ENCODE data around the gene CDK8.
"Not testable (repeated sequence)": the region's sequence is repeated elsewhere in the genome, so short reads cannot be mapped to it uniquely, and the experiment has no call there.

Gene CDK8

DNA sequence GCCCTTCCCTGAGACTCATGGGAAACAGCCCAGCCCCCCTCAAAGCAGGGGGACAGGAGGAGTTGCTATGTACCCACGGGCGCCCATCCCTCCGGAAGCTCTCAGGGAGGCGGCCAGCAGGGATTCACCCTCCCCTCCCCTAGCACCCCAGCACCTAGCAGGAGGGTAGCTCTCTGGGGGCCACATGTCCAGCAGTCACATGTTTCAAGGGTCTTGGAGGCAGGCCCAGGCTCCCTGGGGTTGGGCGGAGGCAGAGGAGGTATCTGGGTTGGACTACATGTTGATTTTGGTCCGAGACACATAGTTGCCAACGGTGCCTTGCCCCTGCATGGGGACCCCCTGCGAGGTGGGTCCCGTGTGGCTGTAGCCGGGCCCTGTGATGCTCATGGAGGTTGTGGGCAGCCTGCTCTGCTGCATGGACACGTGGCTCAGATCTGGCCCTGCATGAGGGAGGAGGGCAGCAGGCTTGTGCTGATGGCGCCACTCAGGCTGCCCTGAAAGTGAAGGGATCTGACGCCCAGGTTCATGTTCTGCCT, 24.8 kb upstream of the CDK8 start:
- no peak overlapping the region for H3K27ac ChIP-seq
- TF ChIP-seq, protein P1, sequence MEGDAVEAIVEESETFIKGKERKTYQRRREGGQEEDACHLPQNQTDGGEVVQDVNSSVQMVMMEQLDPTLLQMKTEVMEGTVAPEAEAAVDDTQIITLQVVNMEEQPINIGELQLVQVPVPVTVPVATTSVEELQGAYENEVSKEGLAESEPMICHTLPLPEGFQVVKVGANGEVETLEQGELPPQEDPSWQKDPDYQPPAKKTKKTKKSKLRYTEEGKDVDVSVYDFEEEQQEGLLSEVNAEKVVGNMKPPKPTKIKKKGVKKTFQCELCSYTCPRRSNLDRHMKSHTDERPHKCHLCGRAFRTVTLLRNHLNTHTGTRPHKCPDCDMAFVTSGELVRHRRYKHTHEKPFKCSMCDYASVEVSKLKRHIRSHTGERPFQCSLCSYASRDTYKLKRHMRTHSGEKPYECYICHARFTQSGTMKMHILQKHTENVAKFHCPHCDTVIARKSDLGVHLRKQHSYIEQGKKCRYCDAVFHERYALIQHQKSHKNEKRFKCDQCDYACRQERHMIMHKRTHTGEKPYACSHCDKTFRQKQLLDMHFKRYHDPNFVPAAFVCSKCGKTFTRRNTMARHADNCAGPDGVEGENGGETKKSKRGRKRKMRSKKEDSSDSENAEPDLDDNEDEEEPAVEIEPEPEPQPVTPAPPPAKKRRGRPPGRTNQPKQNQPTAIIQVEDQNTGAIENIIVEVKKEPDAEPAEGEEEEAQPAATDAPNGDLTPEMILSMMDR (IDR thresholded peaks at IDR 0.05) = no peak
- TF ChIP-seq ZFX (IDR thresholded peaks at IDR 0.05; ENCODE audit: borderline replicate concordance) = no peak

DNA sequence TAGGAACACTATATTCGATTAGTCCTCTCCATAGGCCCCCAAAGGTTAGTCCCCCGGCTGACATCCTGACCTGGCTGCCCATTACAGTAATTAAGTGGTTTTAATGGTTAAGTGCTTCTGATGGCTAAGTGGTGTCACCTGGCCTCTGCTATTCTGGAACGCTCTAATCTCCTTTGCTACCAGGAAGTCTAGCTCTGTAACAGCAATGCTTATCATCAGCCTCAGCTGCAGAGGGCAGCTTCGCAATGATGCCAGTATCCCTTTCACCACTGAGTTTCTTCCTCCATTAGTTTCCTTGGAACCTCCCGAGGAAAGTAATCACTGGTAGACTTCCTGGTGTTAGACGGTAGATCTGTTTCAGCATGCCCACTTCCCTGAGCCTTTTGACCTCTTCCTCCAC, 23.2 kb upstream of the CDK8 start:
- no peak for TF ChIP-seq ZFX (IDR thresholded peaks at IDR 0.05; ENCODE audit: borderline replicate concordance)
- TF ChIP-seq, protein P1 (IDR thresholded peaks at IDR 0.05) = no peak
- H3K27ac ChIP-seq = no peak overlapping the region

DNA sequence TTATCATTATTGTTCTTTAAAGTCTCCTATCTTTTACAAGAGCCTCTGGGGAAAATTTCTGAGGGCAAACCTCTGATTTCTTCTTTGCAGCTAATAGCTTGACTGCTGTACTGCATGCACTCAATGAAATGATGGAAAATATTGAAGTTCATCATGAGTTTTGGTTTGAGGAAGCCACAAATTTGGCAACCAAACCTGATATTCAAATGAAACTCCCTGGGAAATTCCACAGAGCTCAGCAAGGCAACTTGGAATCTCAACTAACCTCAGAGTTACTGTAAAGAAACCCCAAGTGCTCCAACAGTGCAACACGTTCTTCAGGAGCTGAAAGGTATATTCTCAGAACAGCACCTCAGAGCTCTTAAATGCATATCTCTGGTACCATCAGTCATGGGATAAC, 17.6 kb upstream of the CDK8 start:
- TF ChIP-seq, protein P1 (IDR thresholded peaks at IDR 0.05) = no peak
- TF ChIP-seq ZFX (IDR thresholded peaks at IDR 0.05; ENCODE audit: borderline replicate concordance) = no peak
- H3K27ac ChIP-seq = no peak overlapping the region

DNA sequence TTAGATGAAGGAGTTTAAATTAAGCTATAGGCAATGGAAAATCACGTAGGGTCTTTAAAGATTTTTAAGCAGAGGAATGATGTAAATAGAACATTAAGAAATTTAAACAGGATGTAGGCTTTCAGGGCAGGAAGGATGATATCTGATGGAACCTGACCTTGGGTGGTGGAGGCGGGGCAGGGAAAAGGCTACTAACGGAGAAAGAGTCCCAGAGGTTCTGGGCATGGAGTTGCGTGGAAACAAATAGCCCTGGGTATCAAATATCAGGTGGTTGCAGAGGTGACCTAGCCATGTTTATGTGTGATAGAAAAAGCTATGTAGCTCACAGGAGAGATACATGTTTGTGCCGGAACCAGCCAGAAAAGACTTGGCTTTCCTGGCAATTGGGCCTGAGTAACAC, 7.8 kb upstream of the CDK8 start:
- H3K27ac ChIP-seq = no peak overlapping the region
- TF ChIP-seq ZFX (IDR thresholded peaks at IDR 0.05; ENCODE audit: borderline replicate concordance) = no peak
- TF ChIP-seq, protein P1 (IDR thresholded peaks at IDR 0.05) = no peak

DNA sequence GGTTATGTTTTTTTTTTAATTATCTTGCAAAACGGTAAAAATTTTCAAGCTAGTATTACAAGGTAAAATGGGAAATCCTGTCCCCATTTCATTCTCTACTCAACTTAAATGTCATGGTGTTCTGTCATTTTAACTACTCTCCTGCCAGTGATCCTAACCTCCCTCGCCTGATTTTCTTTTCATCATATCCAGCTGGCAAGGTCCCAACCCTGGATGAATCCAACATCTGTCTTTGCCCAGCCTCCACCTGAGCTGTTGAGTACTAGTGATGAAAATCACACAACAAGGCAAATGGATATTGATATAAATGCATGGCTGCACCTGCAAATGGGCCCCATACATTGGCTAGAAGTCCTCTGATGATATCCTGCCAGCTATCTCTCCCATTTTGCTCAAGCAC, 6.9 kb upstream of the CDK8 start:
- H3K27ac ChIP-seq = no peak overlapping the region
- no peak for TF ChIP-seq ZFX (IDR thresholded peaks at IDR 0.05; ENCODE audit: borderline replicate concordance)
- TF ChIP-seq, protein P1 (IDR thresholded peaks at IDR 0.05) = no peak

DNA sequence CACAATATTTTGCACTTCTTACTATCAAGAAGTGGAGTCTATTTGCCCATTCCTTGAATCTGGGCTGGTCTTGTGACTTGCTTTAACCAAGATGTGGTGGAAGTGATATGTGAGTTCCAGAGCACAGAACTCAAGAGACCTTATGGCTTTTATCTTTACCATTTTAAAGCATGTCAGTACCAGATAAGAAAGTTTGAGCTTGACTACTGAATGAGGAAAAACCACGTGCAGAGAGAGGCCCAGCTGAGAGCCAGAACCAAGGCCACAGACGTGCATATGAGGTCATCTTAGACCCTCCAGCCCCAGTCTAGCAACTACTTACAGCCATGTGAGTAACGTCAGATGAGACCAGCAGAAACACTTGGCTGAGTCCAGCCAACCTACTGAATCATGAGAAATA, 6.3 kb upstream of the CDK8 start:
- TF ChIP-seq, protein P1 (IDR thresholded peaks at IDR 0.05) = no peak
- TF ChIP-seq ZFX (IDR thresholded peaks at IDR 0.05; ENCODE audit: borderline replicate concordance) = no peak
- no peak overlapping the region for H3K27ac ChIP-seq

DNA sequence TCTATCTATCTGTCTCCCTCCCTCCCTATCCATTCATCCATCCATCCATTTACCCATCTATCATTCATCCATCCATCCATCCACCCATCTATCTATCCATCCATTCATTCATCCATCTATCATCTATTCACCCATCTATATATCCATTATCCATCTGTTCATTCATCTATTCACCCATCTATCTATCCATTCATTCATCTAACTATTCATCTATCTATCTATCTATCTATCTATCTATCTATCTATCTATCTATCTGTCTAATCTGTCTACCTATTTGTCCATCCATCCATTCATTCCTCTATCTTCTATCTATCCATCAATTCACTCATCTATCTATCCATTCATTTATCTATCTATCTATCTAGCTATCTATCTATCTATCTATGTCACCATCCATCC, 4.4 kb upstream of the CDK8 start:
- TF ChIP-seq, protein P1 (IDR thresholded peaks at IDR 0.05) = no peak
- TF ChIP-seq ZFX (IDR thresholded peaks at IDR 0.05; ENCODE audit: borderline replicate concordance) = no peak
- H3K27ac ChIP-seq = no peak overlapping the region

DNA sequence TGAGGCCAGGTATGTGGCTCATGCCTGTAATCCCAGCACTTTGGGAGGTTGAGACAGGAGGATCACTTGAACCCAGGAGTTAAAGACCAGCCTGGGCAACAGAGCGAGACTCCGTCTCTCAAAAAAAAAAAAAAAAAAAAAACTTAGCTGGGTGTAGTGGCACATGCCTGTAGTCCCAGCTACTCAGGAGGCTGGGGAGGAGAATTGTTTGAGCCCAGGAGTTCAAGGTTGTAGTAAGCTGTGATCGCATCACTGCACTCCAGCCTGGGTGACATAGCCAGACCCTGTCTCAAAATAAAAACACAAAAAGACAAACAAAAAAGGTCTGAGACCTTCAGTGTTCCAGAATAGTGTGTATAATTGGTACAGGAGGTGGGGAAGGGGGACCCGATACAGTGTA, 1.9 kb upstream of the CDK8 start:
- H3K27ac ChIP-seq = not testable (repeated sequence)

Data from 22Rv1 (cell line).